ENCODE results near the gene C10orf143.
A peak's percentile ranks its signal among the peaks of the same experiment; 100 is the strongest.

Gene C10orf143

DNA sequence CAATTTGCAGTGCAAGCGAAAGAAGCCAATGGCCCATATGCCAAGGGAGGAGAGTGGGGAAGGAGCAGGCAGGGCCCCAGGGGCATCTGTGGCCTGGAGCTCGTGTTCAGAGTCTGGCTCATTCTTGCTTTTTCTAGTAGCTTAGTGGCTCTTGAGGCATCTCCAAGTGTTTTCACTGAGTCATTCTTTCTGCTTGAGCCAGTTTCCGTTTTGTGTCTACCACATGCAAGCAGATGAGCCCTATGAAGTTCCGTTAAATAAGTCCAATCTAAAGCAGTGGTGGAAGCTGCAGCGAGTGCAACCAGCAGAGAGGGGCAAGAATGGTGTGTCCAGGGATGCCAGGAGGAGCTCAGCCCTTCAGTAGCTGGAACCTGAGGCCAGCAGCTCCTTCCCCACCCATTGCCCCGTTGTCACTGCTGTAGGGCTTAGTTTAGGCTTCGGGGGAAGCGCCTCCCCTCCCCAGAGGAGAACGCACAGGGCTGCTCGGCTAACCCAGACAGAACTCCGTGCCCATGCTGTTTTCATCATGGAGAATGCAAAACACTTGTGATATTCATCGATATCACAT lies 89.2 kb downstream of the C10orf143 start:
- DNase-seq (ENCODE audit: low spot score), result peak; percentile 68
- no peak overlapping the region for H3K4me3 ChIP-seq
- TF ChIP-seq, protein P1, sequence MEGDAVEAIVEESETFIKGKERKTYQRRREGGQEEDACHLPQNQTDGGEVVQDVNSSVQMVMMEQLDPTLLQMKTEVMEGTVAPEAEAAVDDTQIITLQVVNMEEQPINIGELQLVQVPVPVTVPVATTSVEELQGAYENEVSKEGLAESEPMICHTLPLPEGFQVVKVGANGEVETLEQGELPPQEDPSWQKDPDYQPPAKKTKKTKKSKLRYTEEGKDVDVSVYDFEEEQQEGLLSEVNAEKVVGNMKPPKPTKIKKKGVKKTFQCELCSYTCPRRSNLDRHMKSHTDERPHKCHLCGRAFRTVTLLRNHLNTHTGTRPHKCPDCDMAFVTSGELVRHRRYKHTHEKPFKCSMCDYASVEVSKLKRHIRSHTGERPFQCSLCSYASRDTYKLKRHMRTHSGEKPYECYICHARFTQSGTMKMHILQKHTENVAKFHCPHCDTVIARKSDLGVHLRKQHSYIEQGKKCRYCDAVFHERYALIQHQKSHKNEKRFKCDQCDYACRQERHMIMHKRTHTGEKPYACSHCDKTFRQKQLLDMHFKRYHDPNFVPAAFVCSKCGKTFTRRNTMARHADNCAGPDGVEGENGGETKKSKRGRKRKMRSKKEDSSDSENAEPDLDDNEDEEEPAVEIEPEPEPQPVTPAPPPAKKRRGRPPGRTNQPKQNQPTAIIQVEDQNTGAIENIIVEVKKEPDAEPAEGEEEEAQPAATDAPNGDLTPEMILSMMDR (IDR thresholded peaks at IDR 0.05), result no peak
- peak overlapping the region in 1 of 2 donors; percentile 7 for H3K27ac ChIP-seq

DNA sequence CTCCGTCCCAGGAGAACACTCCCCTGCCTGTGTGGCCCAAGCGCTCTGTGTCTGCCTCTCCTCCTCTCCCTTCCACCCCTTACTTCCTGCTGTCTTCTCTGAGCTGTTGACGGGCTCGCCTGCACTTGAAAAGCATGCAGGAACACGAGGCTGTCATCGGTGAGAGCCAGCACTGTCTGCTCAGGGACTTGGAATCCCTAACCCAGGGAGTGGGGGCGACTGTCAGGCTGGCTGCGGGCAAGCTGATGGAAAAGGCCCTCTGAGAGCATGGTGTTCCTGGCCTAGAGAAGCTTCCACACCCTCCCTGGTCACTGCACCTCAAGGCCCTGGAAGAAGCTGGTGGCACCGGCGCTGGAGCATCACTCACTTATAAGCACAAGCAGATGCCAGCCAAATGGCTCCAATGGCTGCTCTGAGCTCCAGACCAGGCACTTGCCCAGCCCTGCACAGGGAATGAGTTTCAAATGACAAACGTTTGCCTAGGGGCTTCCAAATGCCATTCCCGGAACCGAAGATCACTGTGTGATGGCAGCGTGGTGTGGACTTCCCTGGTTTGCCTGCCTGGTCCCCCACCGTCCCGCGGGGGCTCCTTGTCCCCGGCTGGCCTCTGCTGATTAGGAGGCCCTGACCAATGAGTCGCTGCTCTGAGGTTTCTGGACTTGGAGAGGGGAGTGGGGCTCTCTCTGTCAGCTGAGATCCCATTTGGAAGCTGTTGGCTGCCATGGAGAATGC lies 89.8 kb downstream of the C10orf143 start:
- TF ChIP-seq, protein P1 (IDR thresholded peaks at IDR 0.05), result no peak
- peak; percentile 72 for DNase-seq (ENCODE audit: low spot score)
- peak overlapping the region in 1 of 2 donors; percentile 7 for H3K27ac ChIP-seq
- H3K4me3 ChIP-seq, result no peak overlapping the region

DNA sequence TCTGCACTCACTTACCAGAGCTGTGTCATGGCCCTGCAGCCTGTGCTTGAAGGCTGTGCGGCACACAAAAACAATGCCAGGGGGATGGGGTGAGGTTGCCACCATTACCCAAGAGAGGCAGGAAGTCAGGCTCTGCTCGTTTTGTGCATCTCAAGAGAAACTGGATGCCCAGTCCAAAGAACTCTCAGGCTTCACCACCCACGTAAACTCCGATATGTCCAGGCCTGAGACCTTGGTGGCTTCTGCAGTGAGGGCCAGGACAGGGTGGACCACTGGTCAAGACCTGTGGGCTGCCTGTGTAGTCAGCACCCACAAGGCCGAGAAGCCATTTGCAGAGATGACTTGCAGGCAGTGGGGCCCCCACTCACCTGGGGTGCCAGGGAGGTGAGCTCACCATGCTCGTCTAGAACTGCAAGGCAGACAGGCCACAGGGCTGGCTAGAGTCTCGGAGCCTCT lies 91.9 kb downstream of the C10orf143 start:
- DNase-seq (ENCODE audit: low spot score), result peak; percentile 61
- H3K4me3 ChIP-seq, result no peak overlapping the region
- H3K27ac ChIP-seq, result no peak overlapping the region
- TF ChIP-seq, protein P1 (IDR thresholded peaks at IDR 0.05), result no peak

DNA sequence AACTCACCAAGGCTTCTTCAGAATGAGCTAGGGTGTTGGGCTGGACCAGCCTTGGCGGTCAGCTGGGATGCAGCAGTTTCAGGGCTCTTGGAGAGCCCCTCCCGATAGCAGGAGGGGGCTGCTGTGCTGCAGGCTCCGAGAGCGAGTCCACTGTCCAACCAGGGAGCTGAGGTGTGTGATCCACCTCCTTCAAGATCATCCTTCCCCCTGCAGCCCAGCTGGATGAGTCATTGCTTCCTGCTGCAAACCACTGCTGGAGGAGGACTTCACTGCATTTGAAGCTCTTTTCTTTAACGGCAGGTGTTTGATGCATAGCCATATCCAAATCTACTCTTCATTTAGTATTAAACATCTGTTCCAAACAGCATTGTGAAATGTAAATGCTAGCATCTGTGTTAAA lies 92.4 kb downstream of the C10orf143 start:
- Histone ChIP-seq H3K27ac (no peak overlapping the region), H3K4me3 (no peak overlapping the region)
- peak; percentile 47 for DNase-seq (ENCODE audit: low spot score)
- TF ChIP-seq, protein P1 (IDR thresholded peaks at IDR 0.05), result no peak

DNA sequence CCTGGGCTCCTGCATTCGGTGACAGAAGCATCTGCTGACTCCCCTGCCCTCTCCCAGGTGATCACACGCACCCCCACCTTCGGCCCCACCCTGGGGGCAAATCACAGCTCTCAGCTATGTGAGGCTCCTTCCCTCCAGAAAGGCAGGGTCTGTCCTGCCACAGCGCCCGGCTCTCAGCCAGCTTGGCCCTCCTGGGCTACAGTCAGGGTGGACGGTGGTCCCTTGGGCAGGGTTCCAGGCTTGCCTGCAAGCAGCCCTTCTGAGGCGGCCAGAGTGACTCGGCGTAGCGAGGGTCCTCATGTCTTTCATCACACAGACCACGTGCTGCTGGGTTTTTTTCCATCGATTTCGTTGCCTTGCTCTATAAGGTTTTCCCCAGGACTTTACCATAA lies 93.0 kb downstream of the C10orf143 start:
- TF ChIP-seq, protein P1 (IDR thresholded peaks at IDR 0.05), result no peak
- DNase-seq (ENCODE audit: low spot score), result peak; percentile 43
- H3K4me3 ChIP-seq, result no peak overlapping the region
- no peak overlapping the region for H3K27ac ChIP-seq

DNA sequence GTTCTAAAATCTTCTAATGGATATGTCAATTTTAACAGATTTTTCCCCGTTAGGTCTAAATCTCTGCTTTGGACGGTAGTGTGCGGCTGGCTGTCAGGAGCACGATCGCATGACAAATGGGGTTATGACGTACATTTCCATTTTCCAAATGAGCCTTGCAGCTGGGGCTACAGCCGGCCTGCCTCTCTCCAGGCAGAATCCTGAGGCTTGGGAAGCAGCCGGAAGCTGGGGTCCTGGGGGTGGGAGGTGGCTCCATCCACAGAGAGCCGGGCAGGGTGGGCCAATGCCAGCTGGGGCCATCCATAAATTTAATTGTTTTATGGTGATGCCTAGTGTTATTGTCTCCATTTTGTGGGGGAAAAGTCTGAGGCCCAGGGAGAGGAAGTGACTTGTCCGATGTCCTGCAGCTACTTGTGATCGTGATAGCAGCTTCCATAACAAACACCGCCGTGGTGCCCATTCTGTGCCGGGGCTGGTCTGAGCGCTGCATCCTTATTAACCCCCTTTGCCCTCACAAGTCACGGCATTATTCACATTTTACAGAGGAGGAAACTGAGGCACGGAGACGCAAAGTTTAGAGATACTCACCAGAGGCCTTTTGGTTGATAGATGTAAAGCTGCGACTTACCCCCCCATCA lies 93.5 kb downstream of the C10orf143 start:
- peak; percentile 41 for DNase-seq (ENCODE audit: low spot score)
- Histone ChIP-seq H3K4me3 (no peak overlapping the region), H3K27ac (no peak overlapping the region)
- TF ChIP-seq, protein P1 (IDR thresholded peaks at IDR 0.05), result no peak
